COR-L47 (cell line): Measurements from ENCODE around the gene CTDSP1.

ENCODE experiments used
- DNase-seq: peaks from one replicate; lab custom pipeline; 2025; lab: John Stamatoyannopoulos, UW

Gene CTDSP1

GRCh38 chr2:218399391-218400166 lies at the start of gene CTDSP1:
CTDSP1 (plus strand) TSS chr2:218399868; CDS start chr2:218400091, 223 bp downstream.
- peak; percentile 93 for DNase-seq

- DNase-seq = no peak
These were observed 45.6 kb upstream of the CTDSP1 start for GRCh38 chr2:218354045-218354444.

GRCh38 chr2:218354850-218355443 lies 44.7 kb upstream of the CTDSP1 start:
- no peak for DNase-seq

GRCh38 chr2:218357236-218358177 lies 42.2 kb upstream of the CTDSP1 start:
- DNase-seq = no peak

GRCh38 chr2:218360453-218360852 lies 39.2 kb upstream of the CTDSP1 start:
- no peak for DNase-seq

GRCh38 chr2:218362606-218363005 lies 37.1 kb upstream of the CTDSP1 start:
- no peak for DNase-seq

- DNase-seq = no peak
These were observed 35.9 kb upstream of the CTDSP1 start for GRCh38 chr2:218363736-218364135.

GRCh38 chr2:218364196-218364595 lies 35.5 kb upstream of the CTDSP1 start:
- DNase-seq = no peak

GRCh38 chr2:218366621-218367414 lies 32.9 kb upstream of the CTDSP1 start:
- DNase-seq = no peak

GRCh38 chr2:218367415-218368149 lies 32.1 kb upstream of the CTDSP1 start:
- no peak for DNase-seq

- DNase-seq = no peak
These were observed 31.5 kb upstream of the CTDSP1 start for GRCh38 chr2:218368150-218368528.

GRCh38 chr2:218368621-218369153 lies 31.0 kb upstream of the CTDSP1 start:
- DNase-seq = peak; percentile 47

GRCh38 chr2:218369330-218369729 lies 30.3 kb upstream of the CTDSP1 start:
- DNase-seq = peak; percentile 42

GRCh38 chr2:218370410-218371063 lies 29.1 kb upstream of the CTDSP1 start:
- no peak for DNase-seq

GRCh38 chr2:218371983-218372350 lies 27.7 kb upstream of the CTDSP1 start:
- DNase-seq = no peak

GRCh38 chr2:218374795-218375194 lies 24.9 kb upstream of the CTDSP1 start:
- no peak for DNase-seq

- DNase-seq = no peak
These were observed 24.5 kb upstream of the CTDSP1 start for GRCh38 chr2:218375212-218375611.

GRCh38 chr2:218378053-218378452 lies 21.6 kb upstream of the CTDSP1 start:
- no peak for DNase-seq

- DNase-seq = no peak
These were observed 17.7 kb upstream of the CTDSP1 start, which contains the start of gene SLC11A1 for GRCh38 chr2:218381916-218382366. SLC11A1 (plus strand) TSS chr2:218382273; CDS start chr2:218382369, 96 bp downstream.

GRCh38 chr2:218382785-218383184 lies 16.9 kb upstream of the CTDSP1 start:
- no peak for DNase-seq
